Right forelimb (tissue), 1 donor: ENCODE results near the gene UGT1A5.
"Not testable (repeated sequence)": the region's sequence is repeated elsewhere in the genome, so short reads cannot be mapped to it uniquely, and the experiment has no call there.

ENCODE experiments used
- DNase-seq: peaks from one replicate; pipeline ENCODE4 v3.0.0-alpha.2; 2018

The UGT1A5 gene

GRCh38 chr2:233746475-233747282 lies 34.0 kb downstream of the UGT1A5 start:
- no peak for DNase-seq

- DNase-seq: no peak
Observed at GRCh38 chr2:233747283-233747544, 34.5 kb downstream of the UGT1A5 start.

GRCh38 chr2:233750689-233751088 lies 38.0 kb downstream of the UGT1A5 start:
- not testable (repeated sequence) for DNase-seq

GRCh38 chr2:233751212-233752009 lies 38.7 kb downstream of the UGT1A5 start:
- DNase-seq: not testable (repeated sequence)

- no peak for DNase-seq
Observed at GRCh38 chr2:233754872-233755611, 42.3 kb downstream of the UGT1A5 start.

GRCh38 chr2:233756429-233757081 lies 43.8 kb downstream of the UGT1A5 start:
- no peak for DNase-seq

- no peak for DNase-seq
Observed at GRCh38 chr2:233758141-233758540, 45.4 kb downstream of the UGT1A5 start.

GRCh38 chr2:233758849-233759248 lies 46.1 kb downstream of the UGT1A5 start:
- DNase-seq: no peak

GRCh38 chr2:233760043-233760442 lies 47.3 kb downstream of the UGT1A5 start, which contains the start of gene UGT1A1:
Gene UGT1A1, plus strand, starts transcription at chr2:233760270. Its CDS starts 18 bp downstream, at chr2:233760288.
- no peak for DNase-seq

- DNase-seq: no peak
Observed at GRCh38 chr2:233761040-233761769, 48.5 kb downstream of the UGT1A5 start.

GRCh38 chr2:233764264-233764663 lies 51.6 kb downstream of the UGT1A5 start:
- no peak for DNase-seq

- no peak for DNase-seq
Observed at GRCh38 chr2:233764761-233765160, 52.1 kb downstream of the UGT1A5 start.

GRCh38 chr2:233766416-233766815 lies 53.7 kb downstream of the UGT1A5 start:
- no peak for DNase-seq

GRCh38 chr2:233768076-233768475 lies 55.4 kb downstream of the UGT1A5 start:
- no peak for DNase-seq

- DNase-seq: no peak
Observed at GRCh38 chr2:233769260-233769659, 56.6 kb downstream of the UGT1A5 start.

GRCh38 chr2:233772153-233772552 lies 59.4 kb downstream of the UGT1A5 start:
- no peak for DNase-seq

- no peak for DNase-seq
Observed at GRCh38 chr2:233772583-233772982, 59.9 kb downstream of the UGT1A5 start.

GRCh38 chr2:233773854-233774253 lies 61.1 kb downstream of the UGT1A5 start:
- no peak for DNase-seq

GRCh38 chr2:233775414-233775813 lies 62.7 kb downstream of the UGT1A5 start:
- no peak for DNase-seq

- DNase-seq: no peak
Observed at GRCh38 chr2:233778030-233778429, 65.3 kb downstream of the UGT1A5 start, which contains the start of gene MROH2A. Gene MROH2A, plus strand, starts transcription at chr2:233778330. Its CDS starts 1,029 bp downstream, at chr2:233779359.

GRCh38 chr2:233779722-233780121 lies 67.0 kb downstream of the UGT1A5 start:
- no peak for DNase-seq

GRCh38 chr2:233780771-233781170 lies 68.1 kb downstream of the UGT1A5 start:
- DNase-seq: no peak
